HEK293 (cell line): ENCODE results near the gene MTCL1.

Experiments used
- CTCF ChIA-PET: fragments of 350-600 bp; formaldehyde crosslinking; extraction: SDS; loops from one replicate; lab custom pipeline; 2021; ENCODE audit warnings: antibody characterized with exemption; lab: Yijun Ruan, JAX
- POLR2A ChIA-PET: fragments of 300-600 bp; formaldehyde crosslinking; extraction: SDS; loops from one replicate; lab custom pipeline; 2020; ENCODE audit warnings: antibody characterized with exemption, inconsistent platforms; lab: Yijun Ruan, JAX
- H3K27ac ChIP-seq: fragments of 200-500 bp; sonication (Bioruptor generic); 2 replicates; pipeline ENCODE4 v1.5.1; 2014; ENCODE audit warnings: low read depth, low read length, control low read depth, inconsistent platforms; ENCODE audit errors: extremely low read depth
- H3K36me3 ChIP-seq, 2 experiments: fragments of 200-500 bp in 1 of 2; sonication (Bioruptor generic) in 1 of 2; 1 replicate in 1 of 2; 2 replicates in 1 of 2; pipeline ENCODE4 v1.5.1; 2014 to 2017; ENCODE audit warnings: inconsistent platforms in 2 of 2, low read length in 2 of 2; ENCODE audit not compliant: control insufficient read depth in 2 of 2, insufficient read depth in 1 of 2
- H3K4me1 ChIP-seq: fragments of 200-500 bp; sonication (Bioruptor generic); 2 replicates; pipeline ENCODE4 v1.5.1; 2014; ENCODE audit warnings: mild to moderate bottlenecking, low read length, inconsistent platforms; ENCODE audit not compliant: control insufficient read depth, insufficient read depth
- H3K4me3 ChIP-seq: 2 replicates; pipeline ENCODE4 v1.5.1; 2011; ENCODE audit warnings: low read depth, mild to moderate bottlenecking, control low read depth, low read length, moderate library complexity
- H3K9me3 ChIP-seq: fragments of 200-500 bp; sonication (Bioruptor generic); 2 replicates; pipeline ENCODE4 v1.5.1; 2014; ENCODE audit warnings: low read depth, low read length, inconsistent platforms; ENCODE audit not compliant: control insufficient read depth, insufficient read depth
- BCL11A ChIP-seq: fragments of 450-650 bp; formaldehyde crosslinking; IDR thresholded peaks from 2 replicates; pipeline ENCODE4 v1.5.1; 2016; ENCODE audit warnings: low read depth, missing biosample characterization, missing genetic modification characterization
- HOXD13 ChIP-seq: sonication (generic); formaldehyde crosslinking; IDR thresholded peaks from 2 replicates; pipeline ENCODE4 v1.8.0; 2022; ENCODE audit warnings: missing genetic modification reagents, borderline replicate concordance
- OSR2 ChIP-seq: fragments of 450-650 bp; formaldehyde crosslinking; IDR thresholded peaks from 2 replicates; pipeline ENCODE4 v1.5.1; 2016; ENCODE audit warnings: missing biosample characterization, missing genetic modification characterization
- OVOL3 ChIP-seq: fragments of 450-650 bp; formaldehyde crosslinking; IDR thresholded peaks from 2 replicates; pipeline ENCODE4 v1.5.1; 2016; ENCODE audit warnings: missing biosample characterization, missing genetic modification characterization
- REPIN1 ChIP-seq: fragments of 450-650 bp; formaldehyde crosslinking; IDR thresholded peaks from 2 replicates; pipeline ENCODE4 v1.5.1; 2017; ENCODE audit warnings: missing biosample characterization, missing genetic modification characterization, low read depth
- ZFP3 ChIP-seq: fragments of 450-650 bp; formaldehyde crosslinking; IDR thresholded peaks from 2 replicates; pipeline ENCODE4 v1.5.1; 2016; ENCODE audit warnings: low read depth, missing biosample characterization, missing genetic modification characterization
- ZIC2 ChIP-seq: fragments of 450-650 bp; formaldehyde crosslinking; IDR thresholded peaks from 2 replicates; pipeline ENCODE4 v1.5.1; 2016; ENCODE audit warnings: missing biosample characterization, missing genetic modification characterization
- ZNF114 ChIP-seq: fragments of 450-650 bp; formaldehyde crosslinking; IDR thresholded peaks from 2 replicates; pipeline ENCODE4 v1.5.0; 2017; ENCODE audit warnings: missing biosample characterization, missing genetic modification characterization
- ZNF138 ChIP-seq: fragments of 450-650 bp; formaldehyde crosslinking; IDR thresholded peaks from 2 replicates; pipeline ENCODE4 v1.5.1; 2016; ENCODE audit warnings: missing biosample characterization, missing genetic modification characterization, borderline replicate concordance
- ZNF174 ChIP-seq: fragments of 450-650 bp; formaldehyde crosslinking; IDR thresholded peaks from 2 replicates; pipeline ENCODE4 v1.5.0; 2017; ENCODE audit warnings: missing biosample characterization, mild to moderate bottlenecking, missing genetic modification characterization
- ZNF354C ChIP-seq: fragments of 450-650 bp; formaldehyde crosslinking; IDR thresholded peaks from 2 replicates; pipeline ENCODE4 v1.5.1; 2016; ENCODE audit warnings: missing biosample characterization, missing genetic modification characterization, low read depth, borderline replicate concordance
- ZNF416 ChIP-seq: fragments of 450-650 bp; formaldehyde crosslinking; IDR thresholded peaks from 2 replicates; pipeline ENCODE4 v1.5.1; 2016; ENCODE audit warnings: missing biosample characterization, missing genetic modification characterization
- ZNF473 ChIP-seq: fragments of 450-650 bp; formaldehyde crosslinking; IDR thresholded peaks from 2 replicates; pipeline ENCODE4 v1.5.1; 2017; ENCODE audit warnings: missing biosample characterization, missing genetic modification characterization
- ZNF561 ChIP-seq: fragments of 450-650 bp; IDR thresholded peaks from 2 replicates; pipeline ENCODE4 v1.5.1; 2018; ENCODE audit warnings: missing biosample characterization, missing genetic modification characterization, borderline replicate concordance
- ZNF621 ChIP-seq: fragments of 450-650 bp; formaldehyde crosslinking; IDR thresholded peaks from 2 replicates; pipeline ENCODE4 v1.5.1; 2017; ENCODE audit warnings: missing biosample characterization, missing genetic modification characterization
- ZNF626 ChIP-seq: fragments of 450-650 bp; sonication (Bioruptor Pico); formaldehyde crosslinking; IDR thresholded peaks from 2 replicates; pipeline ENCODE4 v1.5.1; 2018; ENCODE audit warnings: missing biosample characterization, missing genetic modification characterization, inconsistent platforms
- ZNF654 ChIP-seq: fragments of 450-650 bp; formaldehyde crosslinking; IDR thresholded peaks from 2 replicates; pipeline ENCODE4 v1.5.1; 2016; ENCODE audit warnings: low read depth, missing biosample characterization, missing genetic modification characterization
- ZNF664 ChIP-seq: fragments of 450-650 bp; formaldehyde crosslinking; IDR thresholded peaks from 2 replicates; pipeline ENCODE4 v1.5.1; 2016; ENCODE audit warnings: missing biosample characterization, missing genetic modification characterization
- ZNF777 ChIP-seq: fragments of 450-650 bp; formaldehyde crosslinking; IDR thresholded peaks from 2 replicates; pipeline ENCODE4 v1.5.1; 2017; ENCODE audit warnings: missing biosample characterization, missing genetic modification characterization, borderline replicate concordance
- ZNF830 ChIP-seq: fragments of 450-650 bp; IDR thresholded peaks from 2 replicates; pipeline ENCODE4 v1.5.0; 2018; ENCODE audit warnings: missing biosample characterization, missing genetic modification characterization, low read depth, mild to moderate bottlenecking, moderate library complexity
- ZSCAN23 ChIP-seq: fragments of 450-650 bp; formaldehyde crosslinking; IDR thresholded peaks from 2 replicates; pipeline ENCODE4 v1.5.1; 2016; ENCODE audit warnings: missing biosample characterization, missing genetic modification characterization
- TF ChIP-seq, protein P1 (sequence below): fragments of 450-650 bp; formaldehyde crosslinking; IDR thresholded peaks from 2 replicates; pipeline ENCODE4 v1.5.1; 2016; ENCODE audit warnings: missing biosample characterization, missing genetic modification characterization
- TF ChIP-seq, protein P2 (sequence below): fragments of 450-650 bp; formaldehyde crosslinking; IDR thresholded peaks from 2 replicates; pipeline ENCODE4; 2016; ENCODE audit warnings: missing biosample characterization, missing genetic modification characterization
- TF ChIP-seq, protein P3 (sequence below): fragments of 450-650 bp; formaldehyde crosslinking; IDR thresholded peaks from 2 replicates; pipeline ENCODE4 v1.5.1; 2016; ENCODE audit warnings: missing biosample characterization, missing genetic modification characterization
- TF ChIP-seq, protein P4 (sequence below): fragments of 450-650 bp; formaldehyde crosslinking; IDR thresholded peaks from 2 replicates; pipeline ENCODE4 v1.5.1; 2016; ENCODE audit warnings: missing biosample characterization, missing genetic modification characterization, low read depth
- TF ChIP-seq, protein P5 (sequence below): fragments of 450-650 bp; formaldehyde crosslinking; IDR thresholded peaks from 2 replicates; pipeline ENCODE4 v1.5.1; 2016; ENCODE audit warnings: missing biosample characterization, missing genetic modification characterization
- TF ChIP-seq, protein P6 (sequence below): fragments of 450-650 bp; formaldehyde crosslinking; IDR thresholded peaks from 2 replicates; pipeline ENCODE4 v1.5.1; 2016; ENCODE audit warnings: missing biosample characterization, missing genetic modification characterization

Gene MTCL1

DNA sequence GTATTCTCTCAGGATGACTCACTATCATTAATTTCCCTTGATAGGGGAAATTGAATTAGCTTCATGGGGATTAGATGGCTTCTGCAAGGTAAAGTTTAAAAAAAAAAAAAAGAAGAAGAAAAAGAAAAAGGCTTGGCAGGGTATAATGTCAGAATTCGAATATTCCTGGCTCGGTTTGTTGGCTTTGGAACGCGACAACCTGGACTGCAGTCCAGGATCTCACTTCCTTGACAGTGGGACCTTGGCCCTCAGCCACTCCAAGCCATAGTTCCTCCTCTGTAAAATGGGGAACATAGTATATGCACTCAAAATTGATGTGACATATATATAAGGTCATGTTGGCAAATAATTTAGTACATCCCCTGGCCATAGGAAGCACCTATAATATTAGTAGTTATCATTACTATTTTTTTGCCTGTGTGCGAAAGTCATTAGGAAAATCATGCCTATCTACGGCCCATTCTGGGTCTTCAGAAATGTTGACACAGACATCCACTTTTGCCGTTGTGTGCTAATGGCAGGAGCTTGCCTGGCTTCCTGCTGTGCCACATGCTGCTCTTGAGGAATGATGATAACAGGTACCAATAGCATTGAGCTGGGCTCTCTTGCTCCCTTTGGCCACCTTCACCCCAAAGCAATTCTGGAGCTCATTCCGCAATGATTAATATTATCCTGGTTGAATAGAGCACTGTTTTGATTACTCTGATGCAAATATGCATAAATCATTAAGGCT, 97.9 kb downstream of the MTCL1 start:
- CTCF ChIA-PET: interaction anchor here (1.9 kb wide), 1 partner anchor 107 kb away, joined by 8 read pairs; no protein-coding TSS in a partner anchor
- Histone ChIP-seq H3K36me3 (peaks cover 0 to 29% of the 10 kb centered on the region in 2 experiments; a peak in 1 of 3 replicates), H3K27ac (no peak overlapping the region), H3K4me1 (no peaks in the 10 kb centered on the region), H3K4me3 (no peak overlapping the region), H3K9me3 (no peaks in the 10 kb centered on the region)
- POLR2A ChIA-PET: no interaction called here
- TF ChIP-seq, protein P1, sequence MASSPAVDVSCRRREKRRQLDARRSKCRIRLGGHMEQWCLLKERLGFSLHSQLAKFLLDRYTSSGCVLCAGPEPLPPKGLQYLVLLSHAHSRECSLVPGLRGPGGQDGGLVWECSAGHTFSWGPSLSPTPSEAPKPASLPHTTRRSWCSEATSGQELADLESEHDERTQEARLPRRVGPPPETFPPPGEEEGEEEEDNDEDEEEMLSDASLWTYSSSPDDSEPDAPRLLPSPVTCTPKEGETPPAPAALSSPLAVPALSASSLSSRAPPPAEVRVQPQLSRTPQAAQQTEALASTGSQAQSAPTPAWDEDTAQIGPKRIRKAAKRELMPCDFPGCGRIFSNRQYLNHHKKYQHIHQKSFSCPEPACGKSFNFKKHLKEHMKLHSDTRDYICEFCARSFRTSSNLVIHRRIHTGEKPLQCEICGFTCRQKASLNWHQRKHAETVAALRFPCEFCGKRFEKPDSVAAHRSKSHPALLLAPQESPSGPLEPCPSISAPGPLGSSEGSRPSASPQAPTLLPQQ (tag by site-specific recombination): no peak
- TF ChIP-seq, protein P2, sequence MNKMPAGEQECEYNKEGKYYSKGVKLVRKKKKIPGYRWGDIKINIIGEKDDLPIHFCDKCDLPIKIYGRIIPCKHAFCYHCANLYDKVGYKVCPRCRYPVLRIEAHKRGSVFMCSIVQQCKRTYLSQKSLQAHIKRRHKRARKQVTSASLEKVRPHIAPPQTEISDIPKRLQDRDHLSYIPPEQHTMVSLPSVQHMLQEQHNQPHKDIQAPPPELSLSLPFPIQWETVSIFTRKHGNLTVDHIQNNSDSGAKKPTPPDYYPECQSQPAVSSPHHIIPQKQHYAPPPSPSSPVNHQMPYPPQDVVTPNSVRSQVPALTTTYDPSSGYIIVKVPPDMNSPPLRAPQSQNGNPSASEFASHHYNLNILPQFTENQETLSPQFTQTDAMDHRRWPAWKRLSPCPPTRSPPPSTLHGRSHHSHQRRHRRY (tag by site-specific recombination): no peak
- TF ChIP-seq ZNF664 (no peak), BCL11A (tag by site-specific recombination) (no peak), OVOL3 (tag by site-specific recombination) (no peak), ZNF174 (tag by site-specific recombination) (no peak), ZNF416 (tag by site-specific recombination) (no peak), ZNF777 (tag by site-specific recombination) (no peak), ZIC2 (tag by site-specific recombination) (no peak), ZNF114 (tag by site-specific recombination) (no peak), ZNF654 (tag by site-specific recombination) (no peak), ZNF621 (tag by site-specific recombination) (no peak), ZNF138 (tag by site-specific recombination) (no peak), HOXD13 (no peak), ZFP3 (no peak)
- TF ChIP-seq, protein P3, sequence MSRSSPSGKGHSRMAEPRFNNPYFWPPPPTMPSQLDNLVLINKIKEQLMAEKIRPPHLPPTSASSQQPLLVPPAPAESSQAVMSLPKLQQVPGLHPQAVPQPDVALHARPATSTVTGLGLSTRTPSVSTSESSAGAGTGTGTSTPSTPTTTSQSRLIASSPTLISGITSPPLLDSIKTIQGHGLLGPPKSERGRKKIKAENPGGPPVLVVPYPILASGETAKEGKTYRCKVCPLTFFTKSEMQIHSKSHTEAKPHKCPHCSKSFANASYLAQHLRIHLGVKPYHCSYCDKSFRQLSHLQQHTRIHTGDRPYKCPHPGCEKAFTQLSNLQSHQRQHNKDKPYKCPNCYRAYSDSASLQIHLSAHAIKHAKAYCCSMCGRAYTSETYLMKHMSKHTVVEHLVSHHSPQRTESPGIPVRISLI (tag by site-specific recombination): no peak
- TF ChIP-seq, protein P4, sequence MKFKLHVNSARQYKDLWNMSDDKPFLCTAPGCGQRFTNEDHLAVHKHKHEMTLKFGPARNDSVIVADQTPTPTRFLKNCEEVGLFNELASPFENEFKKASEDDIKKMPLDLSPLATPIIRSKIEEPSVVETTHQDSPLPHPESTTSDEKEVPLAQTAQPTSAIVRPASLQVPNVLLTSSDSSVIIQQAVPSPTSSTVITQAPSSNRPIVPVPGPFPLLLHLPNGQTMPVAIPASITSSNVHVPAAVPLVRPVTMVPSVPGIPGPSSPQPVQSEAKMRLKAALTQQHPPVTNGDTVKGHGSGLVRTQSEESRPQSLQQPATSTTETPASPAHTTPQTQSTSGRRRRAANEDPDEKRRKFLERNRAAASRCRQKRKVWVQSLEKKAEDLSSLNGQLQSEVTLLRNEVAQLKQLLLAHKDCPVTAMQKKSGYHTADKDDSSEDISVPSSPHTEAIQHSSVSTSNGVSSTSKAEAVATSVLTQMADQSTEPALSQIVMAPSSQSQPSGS (tag by site-specific recombination): no peak

DNA sequence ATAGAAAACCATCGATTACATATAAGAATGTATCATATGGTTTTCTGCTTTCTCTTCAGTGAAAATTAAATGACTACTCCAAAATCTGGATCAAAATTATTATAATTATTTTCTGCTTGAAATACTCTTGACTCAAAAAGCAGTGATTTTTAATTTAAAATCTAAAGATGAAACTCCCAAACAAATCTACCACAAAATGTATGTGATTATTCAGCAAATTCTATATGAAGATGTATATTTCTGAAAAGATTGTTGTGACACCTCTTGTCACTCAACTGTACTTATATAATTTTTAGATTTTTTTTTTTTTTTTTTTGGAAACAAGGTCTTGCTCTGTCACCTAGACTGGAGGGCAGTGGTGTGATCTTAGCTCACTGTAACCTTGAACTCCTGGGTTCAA, 98.6 kb downstream of the MTCL1 start:
- Histone ChIP-seq H3K27ac (no peak overlapping the region), H3K9me3 (no peaks in the 10 kb centered on the region), H3K36me3 (peaks cover 0 to 26% of the 10 kb centered on the region in 2 experiments; a peak in 2 of 3 replicates), H3K4me3 (no peak overlapping the region), H3K4me1 (no peaks in the 10 kb centered on the region)
- CTCF ChIA-PET: no interaction called here
- POLR2A ChIA-PET: no interaction called here
- TF ChIP-seq ZNF473 (tag by site-specific recombination) (no peak), ZNF561 (tag by site-specific recombination) (no peak), ZNF626 (no peak), ZNF830 (tag by site-specific recombination) (no peak), OSR2 (tag by site-specific recombination) (no peak), REPIN1 (tag by site-specific recombination) (no peak), ZNF664 (no peak), ZSCAN23 (tag by site-specific recombination) (no peak), ZNF354C (tag by site-specific recombination) (no peak), ZNF174 (tag by site-specific recombination) (no peak)
- TF ChIP-seq, protein P5, sequence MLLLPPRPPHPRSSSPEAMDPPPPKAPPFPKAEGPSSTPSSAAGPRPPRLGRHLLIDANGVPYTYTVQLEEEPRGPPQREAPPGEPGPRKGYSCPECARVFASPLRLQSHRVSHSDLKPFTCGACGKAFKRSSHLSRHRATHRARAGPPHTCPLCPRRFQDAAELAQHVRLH (tag by site-specific recombination): no peak
- TF ChIP-seq, protein P6, sequence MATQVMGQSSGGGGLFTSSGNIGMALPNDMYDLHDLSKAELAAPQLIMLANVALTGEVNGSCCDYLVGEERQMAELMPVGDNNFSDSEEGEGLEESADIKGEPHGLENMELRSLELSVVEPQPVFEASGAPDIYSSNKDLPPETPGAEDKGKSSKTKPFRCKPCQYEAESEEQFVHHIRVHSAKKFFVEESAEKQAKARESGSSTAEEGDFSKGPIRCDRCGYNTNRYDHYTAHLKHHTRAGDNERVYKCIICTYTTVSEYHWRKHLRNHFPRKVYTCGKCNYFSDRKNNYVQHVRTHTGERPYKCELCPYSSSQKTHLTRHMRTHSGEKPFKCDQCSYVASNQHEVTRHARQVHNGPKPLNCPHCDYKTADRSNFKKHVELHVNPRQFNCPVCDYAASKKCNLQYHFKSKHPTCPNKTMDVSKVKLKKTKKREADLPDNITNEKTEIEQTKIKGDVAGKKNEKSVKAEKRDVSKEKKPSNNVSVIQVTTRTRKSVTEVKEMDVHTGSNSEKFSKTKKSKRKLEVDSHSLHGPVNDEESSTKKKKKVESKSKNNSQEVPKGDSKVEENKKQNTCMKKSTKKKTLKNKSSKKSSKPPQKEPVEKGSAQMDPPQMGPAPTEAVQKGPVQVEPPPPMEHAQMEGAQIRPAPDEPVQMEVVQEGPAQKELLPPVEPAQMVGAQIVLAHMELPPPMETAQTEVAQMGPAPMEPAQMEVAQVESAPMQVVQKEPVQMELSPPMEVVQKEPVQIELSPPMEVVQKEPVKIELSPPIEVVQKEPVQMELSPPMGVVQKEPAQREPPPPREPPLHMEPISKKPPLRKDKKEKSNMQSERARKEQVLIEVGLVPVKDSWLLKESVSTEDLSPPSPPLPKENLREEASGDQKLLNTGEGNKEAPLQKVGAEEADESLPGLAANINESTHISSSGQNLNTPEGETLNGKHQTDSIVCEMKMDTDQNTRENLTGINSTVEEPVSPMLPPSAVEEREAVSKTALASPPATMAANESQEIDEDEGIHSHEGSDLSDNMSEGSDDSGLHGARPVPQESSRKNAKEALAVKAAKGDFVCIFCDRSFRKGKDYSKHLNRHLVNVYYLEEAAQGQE (tag by site-specific recombination): no peak
